Lung (tissue), 12 donors: ENCODE results near the gene ZNF532. TPM values are rescaled to one million over a fixed set of nuclear protein-coding genes. Genes with fewer than 3 reads are reported as not detected.

Experiments used
- ATAC-seq: fragments of 200-7000 bp; cut with Tn5 transposase; one replicate; pipeline ENCODE4 v1.9.1; 2020; ENCODE audit warnings: moderate number of reproducible peaks; ENCODE audit not compliant: insufficient read depth, low FRiP score
- DNase-seq, 3 donors: peaks; one replicate each; pipeline ENCODE4 v3.0.0-alpha.2; 2013 to 2017
- H3K27ac ChIP-seq, 2 donors: one replicate each; pipeline ENCODE4 v1.5.1; 2013; ENCODE audit warnings: mild to moderate bottlenecking in 2 of 2, moderate library complexity in 2 of 2, control low read depth in 1 of 2, inconsistent platforms in 1 of 2, low read depth in 1 of 2, low read length in 1 of 2
- H3K27me3 ChIP-seq, 3 donors: one replicate each; pipeline ENCODE4 v1.5.1; 2013; ENCODE audit warnings: low read length in 2 of 3; ENCODE audit not compliant: control insufficient read depth in 3 of 3, insufficient read depth in 3 of 3
- H3K36me3 ChIP-seq, 4 donors: one replicate each; pipeline ENCODE4 v1.5.1; 2013; ENCODE audit warnings: low read length in 4 of 4, mild to moderate bottlenecking in 1 of 4, moderate library complexity in 1 of 4; ENCODE audit not compliant: control insufficient read depth in 4 of 4, insufficient read depth in 4 of 4
- H3K4me1 ChIP-seq, 5 donors: one replicate each; pipeline ENCODE4 v1.5.1; 2013; ENCODE audit warnings: low read length in 5 of 5, mild to moderate bottlenecking in 2 of 5, moderate library complexity in 1 of 5; ENCODE audit not compliant: control insufficient read depth in 5 of 5, insufficient read depth in 5 of 5
- H3K4me3 ChIP-seq: one replicate; pipeline ENCODE4 v1.5.1; 2013; ENCODE audit warnings: mild to moderate bottlenecking, control low read depth, moderate library complexity
- H3K9ac ChIP-seq, 2 donors: one replicate each; pipeline ENCODE4 v1.5.1; 2013; ENCODE audit warnings: low read length in 2 of 2, control low read depth in 1 of 2; ENCODE audit not compliant: insufficient read depth in 1 of 2
- H3K9me3 ChIP-seq, 4 donors: one replicate each; pipeline ENCODE4 v1.5.1; 2013; ENCODE audit warnings: low read length in 3 of 4, mild to moderate bottlenecking in 1 of 4, moderate library complexity in 1 of 4; ENCODE audit not compliant: control insufficient read depth in 4 of 4, insufficient read depth in 3 of 4
- CTCF ChIP-seq: IDR thresholded peaks from 2 replicates; pipeline ENCODE4 v1.5.1; 2012; ENCODE audit warnings: mild to moderate bottlenecking; ENCODE audit errors: control extremely low read depth, extremely low read depth
- WGBS, 2 donors: extraction: QIAGEN DNeasy Blood & Tissue Kit; methylation state at CpG; one replicate each; pipeline ENCODE4 v1.1.7; 2013; 5-methylcytosine and 5-hydroxymethylcytosine counted together
- polyA plus RNA-seq, 2 donors: library from polyadenylated mRNA; stranded (reverse); fragments of 200-250 nt; gene quantifications; one replicate each; pipeline ENCODE4 v1.2.1, GENCODE V29; 2013
- total RNA-seq, 2 donors: library from RNA; depleted of rRNA in 1 of 2; stranded (reverse); fragments of >200 nt in 1 of 2; gene quantifications; one replicate each; pipeline ENCODE4 v1.2.1, GENCODE V29; 2014 to 2021
- donor health status: control.
- donor health status: control.
- donor health status: Bipolar disorder and iron deficiency.
- donor health status: healthy.
- donor health status: DM: yes; HTN: yes; CAD: no.

Gene ZNF532
- total and polyA plus RNA-seq, 4 donors, result 12.3 to 128 (median 38.6) TPM

GRCh38 chr18:58901783-58902182 lies 37.1 kb downstream of the ZNF532 start:
- DNase-seq (no peak), ATAC-seq (no peak)
- WGBS, 2 donors, result 94 to 97% methylated on average over 7 of the region's 7 CpGs
- peaks cover 4 to 21% (median 10%) of the 10 kb centered on the region in 4 donors for H3K36me3 ChIP-seq
- H3K4me1 ChIP-seq, result peaks cover 0 to 15% (median 3%) of the 10 kb centered on the region in 5 donors
- no peak for TF ChIP-seq CTCF
- H3K9me3 ChIP-seq, result no peaks in the 10 kb centered on the region
- H3K4me3 ChIP-seq, result no peak overlapping the region
- H3K27ac ChIP-seq, result no peak overlapping the region
- H3K9ac ChIP-seq, result no peak overlapping the region
- no peaks in the 10 kb centered on the region for H3K27me3 ChIP-seq

GRCh38 chr18:58902961-58903360 lies 38.3 kb downstream of the ZNF532 start:
- no peak for ATAC-seq
- no peak for TF ChIP-seq CTCF
- 83 to 89% methylated on average over 5 of the region's 5 CpGs for WGBS, 2 donors
- DNase-seq, result no peak
- Histone ChIP-seq H3K9ac (no peak overlapping the region), H3K4me1 (peaks cover 0 to 20% (median 6%) of the 10 kb centered on the region in 5 donors), H3K4me3 (no peak overlapping the region), H3K9me3 (no peaks in the 10 kb centered on the region), H3K27ac (no peak overlapping the region), H3K36me3 (peaks cover 4 to 21% (median 10%) of the 10 kb centered on the region in 4 donors), H3K27me3 (no peaks in the 10 kb centered on the region)

DNA sequence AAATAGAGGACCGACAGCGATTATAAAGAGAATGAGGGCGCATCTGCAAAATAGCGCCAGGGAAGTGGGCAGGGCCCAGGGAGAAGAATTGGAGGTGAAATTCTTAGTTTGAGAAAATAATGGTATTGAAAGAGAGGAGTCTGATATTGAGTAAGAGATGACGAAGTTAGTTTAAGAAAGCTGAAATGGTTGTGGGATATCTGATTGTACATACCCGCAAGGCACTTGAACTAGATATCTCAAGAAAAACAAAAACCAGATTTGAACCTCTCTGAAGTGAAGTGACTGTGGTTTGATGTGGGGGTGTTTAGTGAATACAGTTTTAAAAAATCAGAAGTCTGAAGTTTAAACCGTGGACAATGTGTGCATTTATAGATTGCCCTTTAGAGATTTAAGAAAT lies 38.9 kb downstream of the ZNF532 start:
- Histone ChIP-seq H3K9ac (no peak overlapping the region), H3K4me1 (peaks cover 0 to 26% (median 6%) of the 10 kb centered on the region in 5 donors), H3K27ac (no peak overlapping the region), H3K36me3 (peaks cover 4 to 21% (median 10%) of the 10 kb centered on the region in 4 donors), H3K27me3 (no peaks in the 10 kb centered on the region), H3K4me3 (no peak overlapping the region), H3K9me3 (no peaks in the 10 kb centered on the region)
- DNase-seq, result no peak
- ATAC-seq, result no peak
- 96 to 97% methylated on average over 7 of the region's 7 CpGs for WGBS, 2 donors
- no peak for TF ChIP-seq CTCF

GRCh38 chr18:58905777-58906428 lies 41.2 kb downstream of the ZNF532 start:
- no peak overlapping the region for H3K27ac ChIP-seq

More at GRCh38 chr18:58905777-58906428, 41.2 kb downstream of the ZNF532 start:
- WGBS, 2 donors, result 87 to 88% methylated on average over 10 of the region's 10 CpGs
- no peak for TF ChIP-seq CTCF
- DNase-seq (no peak), ATAC-seq (no peak)
- Histone ChIP-seq H3K4me3 (no peak overlapping the region), H3K9ac (no peak overlapping the region), H3K9me3 (no peaks in the 10 kb centered on the region), H3K36me3 (peaks cover 4 to 24% (median 8%) of the 10 kb centered on the region in 4 donors), H3K27me3 (no peaks in the 10 kb centered on the region), H3K4me1 (peaks cover 0 to 27% (median 7%) of the 10 kb centered on the region in 5 donors)
